CD14-positive monocyte (primary cell): ENCODE measurements around the gene PCDHA8. TPM values are rescaled to one million over a fixed set of nuclear protein-coding genes. Genes with fewer than 3 reads are reported as not detected.
"Not testable (repeated sequence)": the region's sequence is repeated elsewhere in the genome, so short reads cannot be mapped to it uniquely, and the experiment has no call there.

ENCODE experiments used
- DNase-seq, 3 donors: peaks; one replicate each; pipeline ENCODE4 v3.0.0-alpha.2; 2011 to 2022
- H2AFZ ChIP-seq: 2 replicates; pipeline ENCODE4 v1.6.0; 2012; ENCODE audit warnings: mild to moderate bottlenecking, low read depth, low read length, inconsistent platforms; ENCODE audit not compliant: insufficient read depth, poor library complexity, severe bottlenecking
- H3K27ac ChIP-seq, 2 donors: 1 replicate in 1 of 2; 2 replicates in 1 of 2; pipeline ENCODE4 v1.5.1; 2012 to 2013; ENCODE audit warnings: low read length in 2 of 2, control low read depth in 1 of 2, inconsistent platforms in 1 of 2, low read depth in 1 of 2, mild to moderate bottlenecking in 1 of 2
- H3K27me3 ChIP-seq, 2 donors: one replicate each; pipeline versions ENCODE4 v1.6.0 to v1.6.1; 2011 to 2013; ENCODE audit warnings: low read length in 2 of 2; ENCODE audit not compliant: control insufficient read depth in 2 of 2, insufficient read depth in 2 of 2
- H3K36me3 ChIP-seq, 2 donors: replicated peaks in 1 of 2; 1 replicate in 1 of 2; 2 replicates in 1 of 2; pipeline versions ENCODE4 v1.5.1 to v1.6.1; 2012 to 2013; ENCODE audit warnings: low read length in 2 of 2, control low read depth in 1 of 2, inconsistent platforms in 1 of 2, mild to moderate bottlenecking in 1 of 2; ENCODE audit not compliant: insufficient read depth in 2 of 2, control insufficient read depth in 1 of 2
- H3K4me1 ChIP-seq, 2 donors: 1 replicate in 1 of 2; 2 replicates in 1 of 2; pipeline versions ENCODE4 v1.5.1 to v1.6.1; 2012 to 2013; ENCODE audit warnings: low read length in 2 of 2, control low read depth in 1 of 2, inconsistent platforms in 1 of 2, mild to moderate bottlenecking in 1 of 2, moderate library complexity in 1 of 2; ENCODE audit not compliant: insufficient read depth in 2 of 2, control insufficient read depth in 1 of 2
- H3K4me2 ChIP-seq: replicated peaks from 2 replicates; pipeline ENCODE3; 2012; ENCODE audit warnings: low read length, moderate library complexity, mild to moderate bottlenecking; ENCODE audit not compliant: poor library complexity, severe bottlenecking; ENCODE audit errors: extremely low read depth
- H3K4me3 ChIP-seq, 3 experiments: fragments of 200-600 bp in 1 of 3; sonication (generic) in 1 of 3; replicated peaks in 1 of 3; 1 replicate in 2 of 3; 2 replicates in 1 of 3; pipeline ENCODE4 v1.5.1; 2011 to 2013; ENCODE audit warnings: low read length in 3 of 3, mild to moderate bottlenecking in 3 of 3, control low read depth in 2 of 3, low read depth in 2 of 3, inconsistent platforms in 1 of 3, moderate library complexity in 1 of 3
- H3K79me2 ChIP-seq: 2 replicates; pipeline ENCODE4 v1.6.0; 2012; ENCODE audit warnings: mild to moderate bottlenecking, control low read depth, inconsistent platforms, low read length, moderate library complexity; ENCODE audit not compliant: insufficient read depth
- H3K9ac ChIP-seq: 2 replicates; pipeline ENCODE4 v1.6.0; 2017; ENCODE audit warnings: low read length, mild to moderate bottlenecking; ENCODE audit not compliant: insufficient read depth, poor library complexity, severe bottlenecking
- H3K9me3 ChIP-seq, 2 donors: replicated peaks in 1 of 2; 1 replicate in 1 of 2; 2 replicates in 1 of 2; pipeline versions ENCODE4 v1.5.1 to v1.6.1; 2012 to 2013; ENCODE audit warnings: low read length in 2 of 2, control low read depth in 1 of 2; ENCODE audit not compliant: control insufficient read depth in 1 of 2, insufficient read depth in 1 of 2
- H4K20me1 ChIP-seq: 2 replicates; pipeline ENCODE4 v1.6.0; 2012; ENCODE audit warnings: mild to moderate bottlenecking, low read length, control low read depth, moderate library complexity; ENCODE audit not compliant: insufficient read depth
- H3K27ac Mint-ChIP-seq, 7 donors: one replicate each; pipeline ENCODE4 v1.8.0; 2020; ENCODE audit warnings: mild to moderate bottlenecking in 7 of 7, mixed read lengths in 7 of 7, moderate library complexity in 6 of 7, inconsistent platforms in 2 of 7
- H3K27me3 Mint-ChIP-seq, 3 donors: one replicate each; pipeline ENCODE4 v1.8.0; 2021 to 2022; ENCODE audit warnings: low read depth in 3 of 3, mild to moderate bottlenecking in 3 of 3, mixed read lengths in 3 of 3, moderate library complexity in 3 of 3, inconsistent platforms in 1 of 3
- H3K36me3 Mint-ChIP-seq, 2 donors: one replicate each; pipeline ENCODE4 v1.8.0; 2020; ENCODE audit warnings: mixed read lengths in 2 of 2, inconsistent platforms in 1 of 2, mild to moderate bottlenecking in 1 of 2
- H3K4me1 Mint-ChIP-seq: one replicate; pipeline ENCODE4 v1.8.0; 2020; ENCODE audit warnings: mild to moderate bottlenecking, mixed read lengths
- H3K4me3 Mint-ChIP-seq, 2 donors: one replicate each; pipeline ENCODE4 v1.8.0; 2020; ENCODE audit warnings: mild to moderate bottlenecking in 2 of 2, mixed read lengths in 2 of 2, moderate library complexity in 1 of 2
- H3K9me3 Mint-ChIP-seq, 7 donors: one replicate each; pipeline ENCODE4 v1.8.0; 2020 to 2022; ENCODE audit warnings: mixed read lengths in 7 of 7, mild to moderate bottlenecking in 6 of 7, moderate library complexity in 6 of 7, inconsistent platforms in 2 of 7
- CTCF ChIP-seq: fragments of 200-600 bp; IDR thresholded peaks from one replicate; pipeline ENCODE4 v1.8.0; 2022; ENCODE audit warnings: antibody characterized with exemption, mild to moderate bottlenecking
- WGBS: methylation state at CpG from one replicate; pipeline ENCODE4 v1.1.5; 2013; ENCODE audit warnings: missing lambda C conversion rate; ENCODE audit not compliant: insufficient coverage; 5-methylcytosine and 5-hydroxymethylcytosine counted together
- intact Hi-C, 2 donors: fragments of 100-400 bp; cut with micrococcal nuclease; formaldehyde crosslinking; loops; one replicate each; pipeline versions ENCODE4 v1.15.0 to v1.15.1; 2023
- polyA plus RNA-seq, 3 donors: library from polyadenylated mRNA; depleted of rRNA in 1 of 3; unstranded in 2 of 3; stranded (reverse) in 1 of 3; fragments of 300-500 nt in 2 of 3; fragments of >200 nt in 1 of 3; fragmentation: Illumina TruSeq in 2 of 3; gene quantifications; 1 replicate in 2 of 3; 2 replicates in 1 of 3; pipeline ENCODE4 v1.2.3, GENCODE V29; 2012 to 2021

Gene PCDHA8
- polyA plus RNA-seq, 3 donors = not detected

GRCh38 chr5:140875085-140876065 is 34.4 kb downstream of the PCDHA8 start, which contains the start of gene PCDHA12:
Gene PCDHA12 (plus strand): TSS chr5:140875308. CDS start chr5:140875473, 165 bp downstream.
- Mint-ChIP-seq H3K4me3 (peak within 1 kb of the TSS in 1 of 2 donors; percentile 51), H3K4me1 (no peaks in the 10 kb centered on the region), H3K36me3 (peaks cover 0 to 13% of the 10 kb centered on the region in 2 donors), H3K9me3 (peaks cover 34 to 57% (median 48%) of the 10 kb centered on the region in 7 donors), H3K27me3 (peaks cover 23 to 32% (median 28%) of the 10 kb centered on the region in 3 donors), H3K27ac (no peak within 1 kb of the TSS)
- Histone ChIP-seq H3K4me2 (no peak within 1 kb of the TSS), H3K79me2 (no peaks in the 10 kb centered on the region), H3K36me3 (no peaks in the 10 kb centered on the region), H3K27ac (no peak within 1 kb of the TSS), H3K27me3 (peaks cover 3 to 23% of the 10 kb centered on the region in 2 donors), H4K20me1 (no peaks in the 10 kb centered on the region), H3K4me1 (no peaks in the 10 kb centered on the region), H2AFZ (no peak within 1 kb of the TSS), H3K9me3 (peaks cover 39 to 67% of the 10 kb centered on the region in 2 donors), H3K9ac (no peak within 1 kb of the TSS), H3K4me3 (no peak within 1 kb of the TSS)
- TF ChIP-seq CTCF = no peak
- intact Hi-C loops = loop anchor here (2.0 to 10.0 kb wide), 2 partner anchors 51 to 71 kb away; partner anchors contain the start of genes PCDHA5 (in 1 of the 2) and PCDHA6 (in 1 of the 2)
- DNase-seq = no peak
- 26% methylated on average over 29 of the region's 47 CpGs for WGBS

GRCh38 chr5:140876541-140877261 is 35.7 kb downstream of the PCDHA8 start:
- H3K27me3 ChIP-seq = peaks cover 3 to 26% of the 10 kb centered on the region in 2 donors
- 41% methylated on average over 80 of the region's 80 CpGs for WGBS

More at GRCh38 chr5:140876541-140877261, 35.7 kb downstream of the PCDHA8 start:
- not testable (repeated sequence) for H3K36me3 Mint-ChIP-seq, H3K27ac Mint-ChIP-seq, H3K36me3 ChIP-seq, H3K79me2 ChIP-seq, H3K4me2 ChIP-seq, H3K4me1 ChIP-seq, H3K4me3 ChIP-seq, H3K27ac ChIP-seq, H4K20me1 ChIP-seq, H2AFZ ChIP-seq, DNase-seq, H3K4me1 Mint-ChIP-seq, H3K9ac ChIP-seq
- Mint-ChIP-seq H3K27me3 (peaks cover 21 to 27% (median 26%) of the 10 kb centered on the region in 3 donors), H3K4me3 (peak overlapping the region in 1 of 2 donors; percentile 14), H3K9me3 (peaks cover 30 to 51% (median 48%) of the 10 kb centered on the region in 7 donors)
- intact Hi-C loops = loop anchor here (2.0 to 10.0 kb wide), 2 partner anchors 52 to 72 kb away; partner anchors contain the start of genes PCDHA5 (in 1 of the 2) and PCDHA6 (in 1 of the 2)
- H3K9me3 ChIP-seq = peaks cover 33 to 58% of the 10 kb centered on the region in 2 donors
